Sigmoid colon (tissue), 3 donors: Measurements from ENCODE around the gene EIF2B4.

ENCODE experiments used
- POLR2A ChIP-seq, 2 donors: fragments of 450-650 bp; IDR thresholded peaks; one replicate each; pipeline ENCODE4 v1.6.1; 2016; ENCODE audit warnings: antibody characterized with exemption in 2 of 2, mild to moderate bottlenecking in 2 of 2, moderate library complexity in 2 of 2
- TF ChIP-seq, protein P1 (sequence below), 4 experiments: fragments of 450-650 bp in 3 of 4; fragments of 200-600 bp in 1 of 4; IDR thresholded peaks; one replicate each; pipeline ENCODE4 v1.5.1; 2016 to 2019; ENCODE audit warnings: antibody characterized with exemption in 4 of 4, mild to moderate bottlenecking in 3 of 4, moderate library complexity in 2 of 4

DNA sequence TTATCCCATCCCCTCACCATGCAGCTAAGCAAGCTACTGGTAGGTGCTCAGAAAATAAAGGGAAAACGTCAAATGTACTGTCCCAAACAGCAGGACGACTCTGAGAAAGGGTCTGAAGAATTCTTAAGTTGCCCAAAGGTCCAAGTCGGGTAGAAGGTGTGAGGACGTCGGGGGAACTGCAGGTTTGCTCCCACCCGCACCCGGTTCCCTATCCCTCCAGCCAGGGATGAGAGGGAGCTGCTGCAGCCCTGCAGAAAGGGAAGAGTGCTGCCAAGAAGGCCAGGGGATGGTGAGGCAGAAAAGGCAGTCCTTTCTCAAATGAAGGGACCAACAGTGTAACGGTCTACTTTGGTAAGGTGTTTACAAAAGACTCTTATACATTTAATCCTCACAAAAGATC lies 55.0 kb downstream of the EIF2B4 start:
- TF ChIP-seq, protein P1, sequence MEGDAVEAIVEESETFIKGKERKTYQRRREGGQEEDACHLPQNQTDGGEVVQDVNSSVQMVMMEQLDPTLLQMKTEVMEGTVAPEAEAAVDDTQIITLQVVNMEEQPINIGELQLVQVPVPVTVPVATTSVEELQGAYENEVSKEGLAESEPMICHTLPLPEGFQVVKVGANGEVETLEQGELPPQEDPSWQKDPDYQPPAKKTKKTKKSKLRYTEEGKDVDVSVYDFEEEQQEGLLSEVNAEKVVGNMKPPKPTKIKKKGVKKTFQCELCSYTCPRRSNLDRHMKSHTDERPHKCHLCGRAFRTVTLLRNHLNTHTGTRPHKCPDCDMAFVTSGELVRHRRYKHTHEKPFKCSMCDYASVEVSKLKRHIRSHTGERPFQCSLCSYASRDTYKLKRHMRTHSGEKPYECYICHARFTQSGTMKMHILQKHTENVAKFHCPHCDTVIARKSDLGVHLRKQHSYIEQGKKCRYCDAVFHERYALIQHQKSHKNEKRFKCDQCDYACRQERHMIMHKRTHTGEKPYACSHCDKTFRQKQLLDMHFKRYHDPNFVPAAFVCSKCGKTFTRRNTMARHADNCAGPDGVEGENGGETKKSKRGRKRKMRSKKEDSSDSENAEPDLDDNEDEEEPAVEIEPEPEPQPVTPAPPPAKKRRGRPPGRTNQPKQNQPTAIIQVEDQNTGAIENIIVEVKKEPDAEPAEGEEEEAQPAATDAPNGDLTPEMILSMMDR (IDR thresholded peaks at IDR 0.05): no peak
- no peak for TF ChIP-seq POLR2A (IDR thresholded peaks at IDR 0.05)
